CD4-positive, CD25-positive, alpha-beta regulatory T cell (primary cell): Measurements from ENCODE around the gene PCCA. TPM values are rescaled to one million over a fixed set of nuclear protein-coding genes. Genes with fewer than 3 reads are reported as not detected.

Experiments
- ATAC-seq, 2 donors: fragments of 150-1000 bp; cut with Tn5 transposase; one replicate each; pipeline ENCODE4 v1.10.0; 2021; ENCODE audit warnings: low read depth in 2 of 2, moderate number of reproducible peaks in 2 of 2, moderate library complexity in 1 of 2
- DNase-seq, 3 donors: peaks; one replicate each; pipeline versions ENCODE4 v3.0.0 to v3.0.0-alpha.2; 2012 to 2022; ENCODE audit warnings: mixed read lengths in 1 of 3
- H3K27ac ChIP-seq: one replicate; pipeline ENCODE4 v1.7.0; 2013; ENCODE audit warnings: mild to moderate bottlenecking, low read length; ENCODE audit not compliant: insufficient read depth, poor library complexity, severe bottlenecking
- H3K27me3 ChIP-seq: one replicate; pipeline ENCODE4 v1.7.0; 2013; ENCODE audit warnings: low read length; ENCODE audit not compliant: control insufficient read depth, insufficient read depth
- H3K36me3 ChIP-seq: one replicate; pipeline ENCODE4 v1.7.0; 2013; ENCODE audit warnings: mild to moderate bottlenecking, low read length, moderate library complexity; ENCODE audit not compliant: control insufficient read depth, insufficient read depth
- H3K4me1 ChIP-seq: 2 replicates; pipeline ENCODE4 v1.7.0; 2013; ENCODE audit warnings: mild to moderate bottlenecking, low read length; ENCODE audit not compliant: insufficient read depth, control insufficient read depth, poor library complexity, severe bottlenecking
- H3K4me3 ChIP-seq: one replicate; pipeline ENCODE4 v1.7.0; 2013; ENCODE audit warnings: low read depth, mild to moderate bottlenecking, low read length, moderate library complexity
- H3K9me3 ChIP-seq, 2 experiments: 1 replicate in 1 of 2; 2 replicates in 1 of 2; pipeline ENCODE4 v1.7.0; 2013; ENCODE audit warnings: low read length in 2 of 2, mild to moderate bottlenecking in 1 of 2, moderate library complexity in 1 of 2; ENCODE audit not compliant: control insufficient read depth in 2 of 2
- H3K27ac Mint-ChIP-seq, 3 donors: one replicate each; pipeline ENCODE4 v1.8.0; 2020 to 2022; ENCODE audit warnings: mild to moderate bottlenecking in 3 of 3, mixed read lengths in 3 of 3, moderate library complexity in 2 of 3
- H3K27me3 Mint-ChIP-seq: one replicate; pipeline ENCODE4 v1.8.0; 2022; ENCODE audit warnings: mild to moderate bottlenecking, mixed read lengths
- H3K36me3 Mint-ChIP-seq: one replicate; pipeline ENCODE4 v1.8.0; 2020; ENCODE audit warnings: mixed read lengths
- H3K4me1 Mint-ChIP-seq, 4 donors: one replicate each; pipeline ENCODE4 v1.8.0; 2020 to 2022; ENCODE audit warnings: mixed read lengths in 4 of 4, mild to moderate bottlenecking in 1 of 4
- H3K4me3 Mint-ChIP-seq, 4 donors: one replicate each; pipeline ENCODE4 v1.8.0; 2020 to 2022; ENCODE audit warnings: mild to moderate bottlenecking in 4 of 4, mixed read lengths in 4 of 4, moderate library complexity in 3 of 4
- H3K9me3 Mint-ChIP-seq, 7 donors: one replicate each; pipeline ENCODE4 v1.8.0; 2020 to 2022; ENCODE audit warnings: mixed read lengths in 7 of 7, mild to moderate bottlenecking in 3 of 7, moderate library complexity in 2 of 7
- polyA plus RNA-seq, 4 donors: library from polyadenylated mRNA; unstranded; fragments of 300-500 nt; fragmentation: Illumina TruSeq; gene quantifications; one replicate each; pipeline ENCODE4 v1.2.3, GENCODE V29; 2021
- total RNA-seq: library from RNA; stranded (reverse); gene quantifications from one replicate; pipeline ENCODE4 v1.2.3, GENCODE V29; 2022

Gene PCCA
- total and polyA plus RNA-seq, 5 donors from 2014 or later, result 8.0 to 14.8 (median 10.4) TPM

GRCh38 chr13:100234006-100234405, 145.1 kb downstream of the PCCA start:
- H3K9me3 Mint-ChIP-seq, result no peaks in the 10 kb centered on the region
- no peak for ATAC-seq
- peaks cover 4% of the 10 kb centered on the region for H3K36me3 Mint-ChIP-seq
- H3K4me1 Mint-ChIP-seq, result peaks cover 3 to 10% (median 4%) of the 10 kb centered on the region in 4 donors
- Histone ChIP-seq H3K27me3 (no peaks in the 10 kb centered on the region), H3K27ac (no peak overlapping the region), H3K4me1 (no peaks in the 10 kb centered on the region), H3K36me3 (no peaks in the 10 kb centered on the region), H3K4me3 (no peak overlapping the region), H3K9me3 (no peaks in the 10 kb centered on the region)
- H3K4me3 Mint-ChIP-seq, result no peak overlapping the region
- H3K27ac Mint-ChIP-seq, result no peak overlapping the region
- no peak for DNase-seq
- no peaks in the 10 kb centered on the region for H3K27me3 Mint-ChIP-seq

DNA sequence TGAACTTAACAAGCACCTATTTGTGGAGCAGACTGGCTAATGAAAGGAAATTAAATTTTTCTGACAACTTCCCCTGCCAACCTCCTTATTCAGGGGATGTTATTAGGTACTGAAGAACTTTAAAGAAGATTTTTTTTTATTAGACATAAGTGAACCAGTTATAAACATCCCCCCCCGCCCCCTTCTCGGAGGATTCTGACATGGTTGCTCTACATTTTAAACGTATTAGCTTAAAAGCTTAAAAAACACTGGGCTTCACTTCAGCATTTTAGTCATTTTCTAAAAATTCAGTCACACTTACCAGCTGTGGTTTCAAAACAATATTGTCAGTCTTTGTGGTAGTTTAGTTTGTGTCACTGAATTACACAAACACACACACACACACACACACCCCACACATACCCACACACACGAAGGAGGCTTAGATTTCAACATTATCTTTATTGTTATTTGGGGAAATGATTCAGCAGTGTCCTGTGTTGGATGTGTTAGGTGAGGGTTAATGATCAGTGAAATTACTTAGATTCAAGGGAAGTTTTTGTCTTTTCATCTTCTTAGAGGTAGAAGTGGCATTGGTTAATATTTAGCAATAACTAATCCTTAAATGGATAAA, 145.7 kb downstream of the PCCA start:
- Histone ChIP-seq H3K36me3 (no peaks in the 10 kb centered on the region), H3K9me3 (no peaks in the 10 kb centered on the region), H3K4me1 (no peaks in the 10 kb centered on the region), H3K27ac (no peak overlapping the region), H3K4me3 (no peak overlapping the region), H3K27me3 (no peaks in the 10 kb centered on the region)
- Mint-ChIP-seq H3K27ac (no peak overlapping the region), H3K27me3 (no peaks in the 10 kb centered on the region), H3K4me3 (no peak overlapping the region), H3K36me3 (peaks cover 4% of the 10 kb centered on the region), H3K4me1 (peaks cover 3 to 10% (median 4%) of the 10 kb centered on the region in 4 donors), H3K9me3 (no peaks in the 10 kb centered on the region)
- ATAC-seq (no peak), DNase-seq (peak in 1 of 3 donors; percentile 6)

DNA sequence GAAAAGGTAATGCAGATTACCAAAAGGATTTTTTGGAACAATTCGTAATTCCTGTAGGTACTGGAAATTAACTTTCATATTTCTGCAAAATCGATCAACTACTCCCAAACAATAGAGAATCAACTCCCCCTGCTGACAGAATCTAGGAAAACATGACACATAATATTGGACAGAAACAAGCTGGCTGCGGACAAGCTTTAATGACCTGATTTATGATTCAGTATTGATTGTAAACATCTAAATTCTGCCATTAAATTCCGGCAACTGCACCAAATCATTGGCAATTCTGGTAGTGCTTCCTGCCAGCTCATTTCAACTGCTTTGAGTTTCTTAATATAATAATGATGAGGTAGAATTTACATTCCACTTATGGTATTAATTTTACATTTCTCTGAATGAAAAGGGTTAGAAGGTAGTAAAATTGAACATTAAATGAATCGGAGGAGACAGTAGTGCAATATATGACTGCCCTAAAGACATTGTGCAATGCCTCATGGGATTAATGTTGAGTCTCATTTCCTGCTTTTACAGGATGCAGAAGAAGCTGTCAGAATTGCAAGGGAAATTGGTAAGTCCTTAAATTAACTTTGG, 146.5 kb downstream of the PCCA start:
- DNase-seq (peak in 2 of 3 donors; percentile 55 to 64), ATAC-seq (no peak)
- Histone ChIP-seq H3K4me3 (no peak overlapping the region), H3K36me3 (no peaks in the 10 kb centered on the region), H3K27ac (no peak overlapping the region), H3K4me1 (no peaks in the 10 kb centered on the region), H3K9me3 (no peaks in the 10 kb centered on the region), H3K27me3 (no peaks in the 10 kb centered on the region)
- Mint-ChIP-seq H3K27me3 (no peaks in the 10 kb centered on the region), H3K27ac (no peak overlapping the region), H3K36me3 (peaks cover 7% of the 10 kb centered on the region), H3K9me3 (no peaks in the 10 kb centered on the region), H3K4me3 (peak overlapping the region in 1 of 4 donors; percentile 4), H3K4me1 (peaks cover 3 to 10% (median 4%) of the 10 kb centered on the region in 4 donors)

DNA sequence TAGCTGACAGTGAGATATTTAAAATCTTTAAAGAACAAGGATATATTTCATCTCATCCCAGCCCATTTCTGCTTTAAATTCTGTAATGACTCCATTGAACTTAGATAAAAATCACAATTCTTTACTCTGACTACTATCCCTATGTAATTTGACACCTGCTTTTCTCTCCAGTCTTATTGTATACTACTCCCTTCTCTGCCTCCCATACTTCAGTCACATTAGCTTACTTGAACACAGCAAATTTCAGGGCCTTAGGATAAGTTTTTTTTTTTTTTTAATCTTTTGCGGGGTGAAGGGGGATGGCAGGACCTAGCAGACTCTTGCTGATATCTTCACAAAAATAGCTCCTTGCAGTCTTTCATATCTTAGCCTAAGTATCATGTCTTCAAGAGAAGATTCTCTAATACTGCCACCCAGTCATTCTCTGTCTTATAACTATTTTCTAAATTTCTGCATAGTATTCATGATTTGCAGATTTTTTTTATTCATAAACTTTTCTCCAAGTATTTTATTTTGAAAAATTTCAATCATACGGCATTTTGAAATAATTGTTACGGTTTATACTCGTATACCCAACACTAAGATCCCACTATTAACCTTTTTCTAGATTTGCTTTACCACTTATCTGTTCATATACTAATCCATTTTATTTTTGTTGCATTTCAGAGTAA, 151.4 kb downstream of the PCCA start:
- no peak overlapping the region for H3K27ac Mint-ChIP-seq
- H3K4me1 Mint-ChIP-seq, result peaks cover 3 to 8% (median 3%) of the 10 kb centered on the region in 4 donors
- Histone ChIP-seq H3K36me3 (no peaks in the 10 kb centered on the region), H3K4me1 (no peaks in the 10 kb centered on the region), H3K4me3 (no peak overlapping the region), H3K9me3 (no peaks in the 10 kb centered on the region), H3K27me3 (no peaks in the 10 kb centered on the region), H3K27ac (no peak overlapping the region)
- peaks cover 10% of the 10 kb centered on the region for H3K36me3 Mint-ChIP-seq
- no peaks in the 10 kb centered on the region for H3K27me3 Mint-ChIP-seq
- H3K9me3 Mint-ChIP-seq, result no peaks in the 10 kb centered on the region
- no peak overlapping the region for H3K4me3 Mint-ChIP-seq
- DNase-seq (no peak), ATAC-seq (no peak)

GRCh38 chr13:100244431-100244830, 155.5 kb downstream of the PCCA start:
- no peak for DNase-seq
- no peaks in the 10 kb centered on the region for H3K27me3 ChIP-seq
- H3K4me3 ChIP-seq, result no peak overlapping the region
- Mint-ChIP-seq H3K36me3 (peaks cover 12% of the 10 kb centered on the region), H3K27ac (no peak overlapping the region), H3K9me3 (peaks cover 1 to 6% (median 4%) of the 10 kb centered on the region in 7 donors), H3K4me3 (no peak overlapping the region), H3K4me1 (no peaks in the 10 kb centered on the region), H3K27me3 (no peaks in the 10 kb centered on the region)
- H3K4me1 ChIP-seq, result no peaks in the 10 kb centered on the region
- H3K9me3 ChIP-seq, result peaks cover 0 to 4% of the 10 kb centered on the region in 2 experiments
- H3K27ac ChIP-seq, result no peak overlapping the region
- ATAC-seq, result no peak
- no peaks in the 10 kb centered on the region for H3K36me3 ChIP-seq

DNA sequence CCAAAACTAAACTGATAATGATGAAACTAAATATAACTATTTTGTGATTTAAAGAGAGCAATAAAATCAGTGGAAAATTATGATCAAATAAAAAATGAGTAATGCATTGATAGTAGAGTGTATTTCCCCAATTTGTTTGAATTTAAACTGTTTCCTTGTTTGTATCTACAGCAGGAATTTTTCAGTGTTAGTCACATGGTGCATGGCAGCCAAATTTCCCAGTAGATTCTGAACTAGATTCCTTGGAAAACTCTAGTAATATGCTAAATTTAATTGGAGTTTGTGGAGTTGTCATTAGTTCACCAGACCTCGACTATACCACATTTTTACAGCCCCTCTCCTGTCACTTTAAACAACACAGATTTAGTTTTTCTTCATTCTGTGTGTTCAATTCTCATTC, 156.2 kb downstream of the PCCA start:
- Mint-ChIP-seq H3K4me1 (no peaks in the 10 kb centered on the region), H3K27ac (no peak overlapping the region), H3K4me3 (no peak overlapping the region), H3K9me3 (peaks cover 1 to 6% (median 4%) of the 10 kb centered on the region in 7 donors), H3K27me3 (no peaks in the 10 kb centered on the region), H3K36me3 (peaks cover 8% of the 10 kb centered on the region)
- Histone ChIP-seq H3K27ac (no peak overlapping the region), H3K9me3 (peaks cover 0 to 4% of the 10 kb centered on the region in 2 experiments), H3K4me3 (no peak overlapping the region), H3K4me1 (no peaks in the 10 kb centered on the region), H3K27me3 (no peaks in the 10 kb centered on the region), H3K36me3 (no peaks in the 10 kb centered on the region)
- DNase-seq (no peak), ATAC-seq (no peak)

DNA sequence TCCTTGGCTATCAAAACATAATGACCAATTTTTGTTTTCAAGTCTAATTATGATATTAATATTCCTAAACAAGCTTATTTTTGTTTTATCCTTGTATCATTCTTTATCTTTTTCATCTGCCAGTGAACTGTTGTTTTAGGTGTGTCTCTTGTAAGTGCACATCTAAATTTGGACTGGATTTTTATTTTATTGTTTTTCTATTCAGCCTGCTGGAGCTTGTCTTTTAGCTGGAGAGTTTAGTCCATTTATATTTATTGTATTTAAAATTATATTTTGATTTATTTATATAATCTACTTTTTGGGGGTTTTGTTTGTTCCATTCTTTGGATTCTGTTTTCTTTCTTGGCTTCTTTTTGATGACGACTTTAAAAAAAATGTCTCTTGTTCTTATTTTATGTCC, 159.0 kb downstream of the PCCA start:
- H3K36me3 ChIP-seq, result no peaks in the 10 kb centered on the region
- Mint-ChIP-seq H3K4me3 (no peak overlapping the region), H3K27ac (no peak overlapping the region), H3K27me3 (no peaks in the 10 kb centered on the region), H3K9me3 (peaks cover 1 to 6% (median 4%) of the 10 kb centered on the region in 7 donors), H3K4me1 (no peaks in the 10 kb centered on the region), H3K36me3 (peaks cover 10% of the 10 kb centered on the region)
- H3K4me3 ChIP-seq, result no peak overlapping the region
- H3K9me3 ChIP-seq, result peaks cover 0 to 4% of the 10 kb centered on the region in 2 experiments
- ATAC-seq (no peak), DNase-seq (no peak)
- H3K4me1 ChIP-seq, result no peaks in the 10 kb centered on the region
- no peak overlapping the region for H3K27ac ChIP-seq
- no peaks in the 10 kb centered on the region for H3K27me3 ChIP-seq
